HG03571 (cell line): ENCODE measurements around the gene P3H2.
"Not testable (repeated sequence)": the region's sequence is repeated elsewhere in the genome, so short reads cannot be mapped to it uniquely, and the experiment has no call there.

Experiments
- ATAC-seq: cut with Tn5 transposase; IDR thresholded peaks from one replicate; pipeline ENCODE4 v1.9.1; 2021; ENCODE audit not compliant: unreplicated experiment

P3H2 gene

GRCh38 chr3:190120269-190121060, at the start of gene P3H2:
Gene P3H2 (minus strand): TSS chr3:190120897. CDS start chr3:190120731, 166 bp downstream.
- ATAC-seq, result no peak

GRCh38 chr3:190169877-190170276, 49.2 kb upstream of the P3H2 start:
- peak; percentile 58 for ATAC-seq

- ATAC-seq, result no peak
Measured at GRCh38 chr3:190169243-190169642, 48.5 kb upstream of the P3H2 start.

- ATAC-seq, result no peak
Measured at GRCh38 chr3:190167936-190168680, 47.4 kb upstream of the P3H2 start.

GRCh38 chr3:190166948-190167347, 46.3 kb upstream of the P3H2 start:
- no peak for ATAC-seq

- no peak for ATAC-seq
Measured at GRCh38 chr3:190165253-190165652, 44.6 kb upstream of the P3H2 start.

GRCh38 chr3:190162013-190162412, 41.3 kb upstream of the P3H2 start:
- ATAC-seq, result not testable (repeated sequence)

GRCh38 chr3:190159902-190160435, 39.3 kb upstream of the P3H2 start:
- ATAC-seq, result no peak

- ATAC-seq, result no peak
Measured at GRCh38 chr3:190158261-190158660, 37.6 kb upstream of the P3H2 start.

- no peak for ATAC-seq
Measured at GRCh38 chr3:190155752-190156151, 35.1 kb upstream of the P3H2 start.

GRCh38 chr3:190150681-190151080, 30.0 kb upstream of the P3H2 start:
- ATAC-seq, result no peak

GRCh38 chr3:190149830-190150619, 29.3 kb upstream of the P3H2 start:
- ATAC-seq, result not testable (repeated sequence)

GRCh38 chr3:190144793-190145192, 24.1 kb upstream of the P3H2 start:
- ATAC-seq, result not testable (repeated sequence)

GRCh38 chr3:190142041-190142440, 21.3 kb upstream of the P3H2 start:
- ATAC-seq, result no peak

GRCh38 chr3:190139365-190139764, 18.7 kb upstream of the P3H2 start:
- no peak for ATAC-seq

GRCh38 chr3:190132371-190132770, 11.7 kb upstream of the P3H2 start:
- ATAC-seq, result no peak

- ATAC-seq, result no peak
Measured at GRCh38 chr3:190131329-190131728, 10.6 kb upstream of the P3H2 start.

GRCh38 chr3:190130696-190131095, 10.0 kb upstream of the P3H2 start:
- no peak for ATAC-seq

GRCh38 chr3:190130037-190130436, 9.3 kb upstream of the P3H2 start:
- ATAC-seq, result no peak

GRCh38 chr3:190127797-190128196, 7.1 kb upstream of the P3H2 start:
- ATAC-seq, result no peak

- no peak for ATAC-seq
Measured at GRCh38 chr3:190127195-190127594, 6.5 kb upstream of the P3H2 start.
